Vagina (tissue), 2 donors: Measurements from ENCODE around the gene PSTK.

Experiments
- CTCF ChIP-seq, 3 experiments: fragments of 450-650 bp in 2 of 3; fragments of 200-600 bp in 1 of 3; sonication (generic) in 1 of 3; IDR thresholded peaks; one replicate each; pipeline ENCODE4 v1.5.1; 2017 to 2019; ENCODE audit warnings: antibody characterized with exemption in 3 of 3, mild to moderate bottlenecking in 2 of 3, moderate library complexity in 2 of 3
- POLR2AphosphoS5 ChIP-seq, 2 donors: sonication (generic); formaldehyde crosslinking; IDR thresholded peaks; one replicate each; pipeline ENCODE4 v1.9.0; 2017; ENCODE audit warnings: antibody characterized with exemption in 2 of 2, mild to moderate bottlenecking in 2 of 2, low read depth in 1 of 2; ENCODE audit not compliant: insufficient read depth in 1 of 2

GRCh38 chr10:122966879-122967278 lies 13.3 kb upstream of the PSTK start:
- TF ChIP-seq CTCF (IDR thresholded peaks at IDR 0.05): no peak
- TF ChIP-seq POLR2AphosphoS5 (IDR thresholded peaks at IDR 0.05; ENCODE audit: insufficient read depth in 1 of 2, low read depth in 1 of 2): no peak
